ENCODE measurements around the gene SPART.

GRCh38 chr13:36344173-36344572 is 2.0 kb downstream of the SPART start:
- TF ChIP-seq CTCF (IDR thresholded peaks at IDR 0.05) (no peak), POLR2A (IDR thresholded peaks at IDR 0.05) (no peak)

Measured in ovary (tissue), 3 donors.